Esophagus mucosa (tissue), 1 donor: Measurements from ENCODE around the gene OR10H4. TPM values are rescaled to one million over a fixed set of nuclear protein-coding genes. Genes with fewer than 3 reads are reported as not detected.
"Not testable (repeated sequence)": the region's sequence is repeated elsewhere in the genome, so short reads cannot be mapped to it uniquely, and the experiment has no call there.

ENCODE experiments used
- ATAC-seq: fragments of 200-7000 bp; cut with Tn5 transposase; one replicate; pipeline ENCODE4 v1.9.1; 2020
- total RNA-seq: library from RNA; stranded (reverse); gene quantifications from one replicate; pipeline ENCODE4 v1.2.4, GENCODE V29; 2023
- donor health status: DM: yes; HTN: yes; CAD: no.

OR10H4 gene
- total RNA-seq, 1 donor from 2014 or later, result not detected

GRCh38 chr19:15944401-15944800 is 4.4 kb upstream of the OR10H4 start:
- ATAC-seq, result no peak

- no peak for ATAC-seq
These were observed 3.5 kb upstream of the OR10H4 start for GRCh38 chr19:15945301-15945700.

GRCh38 chr19:15954820-15955219 is 6.0 kb downstream of the OR10H4 start:
- no peak for ATAC-seq

GRCh38 chr19:15962319-15962718 is 13.5 kb downstream of the OR10H4 start:
- no peak for ATAC-seq

- no peak for ATAC-seq
These were observed 15.4 kb downstream of the OR10H4 start for GRCh38 chr19:15964231-15964630.

- no peak for ATAC-seq
These were observed 22.5 kb downstream of the OR10H4 start for GRCh38 chr19:15971224-15971780.

- not testable (repeated sequence) for ATAC-seq
These were observed 23.2 kb downstream of the OR10H4 start for GRCh38 chr19:15972043-15972442.

- no peak for ATAC-seq
These were observed 26.0 kb downstream of the OR10H4 start for GRCh38 chr19:15974856-15975255.

GRCh38 chr19:15976836-15977689 is 28.3 kb downstream of the OR10H4 start:
- no peak for ATAC-seq

GRCh38 chr19:15977690-15978089 is 28.9 kb downstream of the OR10H4 start:
- ATAC-seq, result no peak

GRCh38 chr19:15979293-15979692 is 30.5 kb downstream of the OR10H4 start:
- ATAC-seq, result no peak

- ATAC-seq, result not testable (repeated sequence)
These were observed 37.0 kb downstream of the OR10H4 start for GRCh38 chr19:15985831-15986230.

GRCh38 chr19:15986701-15987100 is 37.9 kb downstream of the OR10H4 start:
- no peak for ATAC-seq

GRCh38 chr19:15989889-15990288 is 41.1 kb downstream of the OR10H4 start:
- ATAC-seq, result no peak

- ATAC-seq, result no peak
These were observed 42.8 kb downstream of the OR10H4 start for GRCh38 chr19:15991602-15992001.

GRCh38 chr19:15992014-15992413 is 43.2 kb downstream of the OR10H4 start:
- no peak for ATAC-seq

- ATAC-seq, result no peak
These were observed 46.7 kb downstream of the OR10H4 start for GRCh38 chr19:15995536-15995935.

- no peak for ATAC-seq
These were observed 49.4 kb downstream of the OR10H4 start for GRCh38 chr19:15998166-15998565.

Other genes with a start within 250 kb of the OR10H4 start
- not detected for gene OR10H2, start 221.0 kb upstream of the OR10H4 start, total RNA-seq
- not detected for gene OR10H3, start 211.0 kb upstream of the OR10H4 start, total RNA-seq
- gene OR10H5, start 161.3 kb upstream of the OR10H4 start, total RNA-seq, result not detected
- not detected for gene OR10H1, start 133.3 kb upstream of the OR10H4 start, total RNA-seq
- gene CYP4F2, start 50.9 kb upstream of the OR10H4 start, total RNA-seq, result not detected
- 2.7 TPM for gene CYP4F11, start 14.5 kb upstream of the OR10H4 start, total RNA-seq
- 427 TPM for gene TPM4, start 127.5 kb downstream of the OR10H4 start, total RNA-seq
- 57.9 TPM for gene RAB8A, start 162.9 kb downstream of the OR10H4 start, total RNA-seq
- 1.3 TPM for gene HSH2D, start 194.7 kb downstream of the OR10H4 start, total RNA-seq
- gene CIB3, start 224.5 kb downstream of the OR10H4 start, total RNA-seq, result not detected
- gene FAM32A, start 236.4 kb downstream of the OR10H4 start, total RNA-seq, result 40.4 TPM
- gene AP1M1, start 248.9 kb downstream of the OR10H4 start, total RNA-seq, result 37.7 TPM